Activated T-cell treated with anti-CD3 and anti-CD28 coated beads, Interleukin-2, amount 50 U/mL, for 24 hours (primary cell): Measurements from ENCODE around the gene CAPN11.
"Not testable (repeated sequence)": the region's sequence is repeated elsewhere in the genome, so short reads cannot be mapped to it uniquely, and the experiment has no call there.

Experiments
- DNase-seq: peaks from one replicate; pipeline ENCODE4 v3.0.0-alpha.2; 2020
- H3K27ac Mint-ChIP-seq: 2 replicates; pipeline ENCODE4 v1.8.0; 2020; ENCODE audit warnings: mild to moderate bottlenecking, mixed read lengths
- H3K27me3 Mint-ChIP-seq: 2 replicates; pipeline ENCODE4 v1.8.0; 2020; ENCODE audit warnings: mixed read lengths
- H3K36me3 Mint-ChIP-seq: 2 replicates; pipeline ENCODE4 v1.8.0; 2020; ENCODE audit warnings: low read depth, mixed read lengths
- H3K4me1 Mint-ChIP-seq: 2 replicates; pipeline ENCODE4 v1.8.0; 2020; ENCODE audit warnings: low read depth, mixed read lengths
- H3K4me3 Mint-ChIP-seq: 2 replicates; pipeline ENCODE4 v1.8.0; 2020; ENCODE audit warnings: mild to moderate bottlenecking, moderate library complexity, mixed read lengths
- H3K9me3 Mint-ChIP-seq: 2 replicates; pipeline ENCODE4 v1.8.0; 2020; ENCODE audit warnings: mixed read lengths

The CAPN11 gene

GRCh38 chr6:44226368-44227147 is 67.9 kb downstream of the CAPN11 start:
- Mint-ChIP-seq H3K4me3 (peak overlapping the region; percentile 90), H3K27me3 (no peaks in the 10 kb centered on the region), H3K9me3 (no peaks in the 10 kb centered on the region), H3K4me1 (peaks cover 35% of the 10 kb centered on the region), H3K36me3 (peaks cover 74% of the 10 kb centered on the region), H3K27ac (no peak overlapping the region)
- DNase-seq = no peak

GRCh38 chr6:44227148-44227793 is 68.7 kb downstream of the CAPN11 start:
- Mint-ChIP-seq H3K27ac (no peak overlapping the region), H3K27me3 (no peaks in the 10 kb centered on the region), H3K9me3 (no peaks in the 10 kb centered on the region), H3K4me3 (no peak overlapping the region), H3K4me1 (peaks cover 29% of the 10 kb centered on the region), H3K36me3 (peaks cover 81% of the 10 kb centered on the region)
- no peak for DNase-seq

GRCh38 chr6:44228031-44228430 is 69.4 kb downstream of the CAPN11 start:
- Mint-ChIP-seq H3K4me3 (no peak overlapping the region), H3K27ac (no peak overlapping the region)

GRCh38 chr6:44228433-44228832 is 69.8 kb downstream of the CAPN11 start:
- no peaks in the 10 kb centered on the region for H3K27me3 Mint-ChIP-seq
- H3K9me3 Mint-ChIP-seq = no peaks in the 10 kb centered on the region
- no peak for DNase-seq
- H3K27ac Mint-ChIP-seq = no peak overlapping the region
- no peak overlapping the region for H3K4me3 Mint-ChIP-seq
- peaks cover 90% of the 10 kb centered on the region for H3K36me3 Mint-ChIP-seq
- H3K4me1 Mint-ChIP-seq = peaks cover 20% of the 10 kb centered on the region

More at GRCh38 chr6:44228031-44228430, 69.4 kb downstream of the CAPN11 start:
- Mint-ChIP-seq H3K27me3 (no peaks in the 10 kb centered on the region), H3K4me1 (peaks cover 21% of the 10 kb centered on the region), H3K36me3 (peaks cover 87% of the 10 kb centered on the region), H3K9me3 (no peaks in the 10 kb centered on the region)
- no peak for DNase-seq

GRCh38 chr6:44228836-44229235 is 70.2 kb downstream of the CAPN11 start:
- DNase-seq = no peak
- peaks cover 94% of the 10 kb centered on the region for H3K36me3 Mint-ChIP-seq
- no peak overlapping the region for H3K27ac Mint-ChIP-seq
- no peak overlapping the region for H3K4me3 Mint-ChIP-seq
- H3K27me3 Mint-ChIP-seq = no peaks in the 10 kb centered on the region
- no peaks in the 10 kb centered on the region for H3K9me3 Mint-ChIP-seq
- peaks cover 20% of the 10 kb centered on the region for H3K4me1 Mint-ChIP-seq

GRCh38 chr6:44229376-44230033 is 70.9 kb downstream of the CAPN11 start:
- no peak for DNase-seq
- Mint-ChIP-seq H3K4me1 (peaks cover 16% of the 10 kb centered on the region), H3K9me3 (no peaks in the 10 kb centered on the region), H3K27ac (no peak overlapping the region), H3K27me3 (no peaks in the 10 kb centered on the region), H3K4me3 (no peak overlapping the region), H3K36me3 (peaks cover 94% of the 10 kb centered on the region)

- Mint-ChIP-seq H3K36me3 (peaks cover 94% of the 10 kb centered on the region), H3K4me3 (no peak overlapping the region), H3K27me3 (no peaks in the 10 kb centered on the region), H3K27ac (no peak overlapping the region), H3K9me3 (no peaks in the 10 kb centered on the region), H3K4me1 (peaks cover 10% of the 10 kb centered on the region)
- DNase-seq = no peak
Observed at GRCh38 chr6:44230034-44230675, 71.5 kb downstream of the CAPN11 start.

- not testable (repeated sequence) for H3K27ac Mint-ChIP-seq, DNase-seq, H3K4me3 Mint-ChIP-seq
Observed at GRCh38 chr6:44231426-44231825, 72.8 kb downstream of the CAPN11 start.

GRCh38 chr6:44232676-44233566 is 74.3 kb downstream of the CAPN11 start:
- H3K9me3 Mint-ChIP-seq = no peaks in the 10 kb centered on the region
- H3K27ac Mint-ChIP-seq = no peak overlapping the region

More at GRCh38 chr6:44231426-44231825, 72.8 kb downstream of the CAPN11 start:
- H3K9me3 Mint-ChIP-seq, H3K27me3 Mint-ChIP-seq, H3K4me1 Mint-ChIP-seq: not testable (repeated sequence)
- H3K36me3 Mint-ChIP-seq = peaks cover 96% of the 10 kb centered on the region

GRCh38 chr6:44233567-44234100 is 75.0 kb downstream of the CAPN11 start:
- no peaks in the 10 kb centered on the region for H3K9me3 Mint-ChIP-seq
- H3K36me3 Mint-ChIP-seq = peaks cover 86% of the 10 kb centered on the region
- no peak overlapping the region for H3K4me3 Mint-ChIP-seq
- peaks cover 24% of the 10 kb centered on the region for H3K4me1 Mint-ChIP-seq
- DNase-seq = no peak
- H3K27ac Mint-ChIP-seq = no peak overlapping the region
- H3K27me3 Mint-ChIP-seq = no peaks in the 10 kb centered on the region

More at GRCh38 chr6:44232676-44233566, 74.3 kb downstream of the CAPN11 start:
- H3K27me3 Mint-ChIP-seq = no peaks in the 10 kb centered on the region
- H3K4me1 Mint-ChIP-seq = peaks cover 17% of the 10 kb centered on the region
- H3K36me3 Mint-ChIP-seq = peaks cover 93% of the 10 kb centered on the region
- DNase-seq = no peak
- H3K4me3 Mint-ChIP-seq = no peak overlapping the region
